CD4-positive, alpha-beta T cell (primary cell): ENCODE measurements around the gene SLC37A3. TPM values are rescaled to one million over a fixed set of nuclear protein-coding genes. Genes with fewer than 3 reads are reported as not detected.
A peak's percentile ranks its signal among the peaks of the same experiment; 100 is the strongest.
"Not testable (repeated sequence)": the region's sequence is repeated elsewhere in the genome, so short reads cannot be mapped to it uniquely, and the experiment has no call there.

Experiments
- ATAC-seq: fragments of 200-7000 bp; cut with Tn5 transposase; one replicate; pipeline ENCODE4 v1.10.0; 2022; ENCODE audit warnings: mild to moderate bottlenecking; ENCODE audit not compliant: poor library complexity
- CTCF ChIA-PET: fragments of 350-600 bp; sonication (Branson Sonifier 250); formaldehyde crosslinking; loops from one replicate; lab custom pipeline; 2021; ENCODE audit warnings: antibody characterized with exemption, inconsistent platforms; lab: Charles Lee
- POLR2A ChIA-PET: fragments of 350-600 bp; sonication (Branson Sonifier 250); formaldehyde crosslinking; loops from one replicate; lab custom pipeline; 2021; ENCODE audit warnings: antibody characterized with exemption, inconsistent platforms; lab: Charles Lee
- DNase-seq, 14 experiments: peaks; one replicate each; pipeline ENCODE4 v3.0.0-alpha.2; 2013 to 2020; ENCODE audit warnings: mixed read lengths in 2 of 14
- H3K27ac ChIP-seq, 2 donors: one replicate each; pipeline versions ENCODE4 v1.5.1 to v1.7.0; 2013; ENCODE audit warnings: low read length in 2 of 2, low read depth in 1 of 2, mild to moderate bottlenecking in 1 of 2
- H3K27me3 ChIP-seq, 2 experiments: 1 replicate in 1 of 2; 2 replicates in 1 of 2; pipeline versions ENCODE4 v1.6.1 to v1.7.0; 2013; ENCODE audit warnings: low read length in 2 of 2, control low read depth in 1 of 2, mild to moderate bottlenecking in 1 of 2, moderate library complexity in 1 of 2; ENCODE audit not compliant: insufficient read depth in 2 of 2, control insufficient read depth in 1 of 2
- H3K36me3 ChIP-seq: one replicate; pipeline ENCODE4 v1.6.1; 2013; ENCODE audit warnings: low read length, control low read depth; ENCODE audit not compliant: insufficient read depth
- H3K4me1 ChIP-seq: one replicate; pipeline ENCODE4 v1.6.1; 2013; ENCODE audit warnings: low read length, control low read depth; ENCODE audit not compliant: insufficient read depth
- H3K4me3 ChIP-seq: one replicate; pipeline ENCODE4 v1.5.1; 2013; ENCODE audit warnings: mild to moderate bottlenecking, low read length, moderate library complexity
- H3K9me3 ChIP-seq, 2 experiments: 1 replicate in 1 of 2; 2 replicates in 1 of 2; pipeline versions ENCODE4 v1.6.1 to v1.7.0; 2013; ENCODE audit warnings: low read length in 2 of 2, mild to moderate bottlenecking in 2 of 2, control low read depth in 1 of 2, moderate library complexity in 1 of 2; ENCODE audit not compliant: control insufficient read depth in 1 of 2, insufficient read depth in 1 of 2
- H3K27ac Mint-ChIP-seq: one replicate; pipeline ENCODE4 v1.8.0; 2020; ENCODE audit warnings: mixed read lengths
- H3K27me3 Mint-ChIP-seq: one replicate; pipeline ENCODE4 v1.8.0; 2021; ENCODE audit warnings: mixed read lengths
- H3K36me3 Mint-ChIP-seq: one replicate; pipeline ENCODE4 v1.8.0; 2021; ENCODE audit warnings: low read depth, mixed read lengths
- H3K4me1 Mint-ChIP-seq: one replicate; pipeline ENCODE4 v1.8.0; 2021; ENCODE audit warnings: low read depth, mixed read lengths
- H3K4me3 Mint-ChIP-seq: one replicate; pipeline ENCODE4 v1.8.0; 2020; ENCODE audit warnings: mild to moderate bottlenecking, mixed read lengths
- H3K9me3 Mint-ChIP-seq: one replicate; pipeline ENCODE4 v1.8.0; 2020; ENCODE audit warnings: mixed read lengths
- CTCF ChIP-seq: fragments of 200-600 bp; IDR thresholded peaks from one replicate; pipeline ENCODE4 v1.8.0; 2022; ENCODE audit warnings: antibody characterized with exemption, mild to moderate bottlenecking
- intact Hi-C, 2 experiments: fragments of 100-400 bp; cut with DNase I in 1 of 2; cut with micrococcal nuclease in 1 of 2; formaldehyde crosslinking; loops; one replicate each; pipeline versions ENCODE4 v1.15.1 to v1.9.0; 2023 to 2025; cut with DNase I, micrococcal nuclease
- total RNA-seq, 174 experiments: library from RNA in 2 of 174; stranded (reverse) in 2 of 174; gene quantifications; one replicate each; pipeline ENCODE4 v1.2.3 and lab custom pipeline; 2021 to 2026

The SLC37A3 gene
- total RNA-seq, 2 experiments from 2014 or later, result 23.5 to 25.6 TPM

- Histone ChIP-seq H3K36me3 (no peaks in the 10 kb centered on the region), H3K4me1 (no peaks in the 10 kb centered on the region), H3K27ac (no peak overlapping the region), H3K27me3 (no peaks in the 10 kb centered on the region), H3K9me3 (no peaks in the 10 kb centered on the region), H3K4me3 (no peak overlapping the region)
- Mint-ChIP-seq H3K27ac (no peak overlapping the region), H3K27me3 (no peaks in the 10 kb centered on the region), H3K4me1 (peaks cover 6% of the 10 kb centered on the region), H3K9me3 (no peaks in the 10 kb centered on the region), H3K36me3 (peaks cover 32% of the 10 kb centered on the region), H3K4me3 (no peak overlapping the region)
- intact Hi-C loops, result no loop called here
- TF ChIP-seq CTCF, result no peak
- POLR2A ChIA-PET, result no interaction called here
- no peak for DNase-seq
- CTCF ChIA-PET, result interaction anchor here (0.6 to 0.9 kb wide), 2 partner anchors 24 to 191 kb away, joined by 3 read pairs; no protein-coding TSS in a partner anchor
- no peak for ATAC-seq
Observed at GRCh38 chr7:140418653-140419052, 20.3 kb upstream of the SLC37A3 start.

GRCh38 chr7:140418156-140418472 is 19.8 kb upstream of the SLC37A3 start:
- not testable (repeated sequence) for H3K9me3 Mint-ChIP-seq

GRCh38 chr7:140417456-140418155 is 19.3 kb upstream of the SLC37A3 start:
- intact Hi-C loops, result no loop called here
- H3K36me3 ChIP-seq, result peaks cover 2% of the 10 kb centered on the region
- Mint-ChIP-seq H3K9me3 (no peaks in the 10 kb centered on the region), H3K27ac (no peak overlapping the region), H3K4me3 (no peak overlapping the region), H3K27me3 (no peaks in the 10 kb centered on the region), H3K4me1 (peaks cover 6% of the 10 kb centered on the region), H3K36me3 (peaks cover 39% of the 10 kb centered on the region)
- DNase-seq (no peak), ATAC-seq (peak; percentile 29)
- H3K27ac ChIP-seq, result no peak overlapping the region
- no peaks in the 10 kb centered on the region for H3K27me3 ChIP-seq
- H3K4me1 ChIP-seq, result no peaks in the 10 kb centered on the region
- POLR2A ChIA-PET, result no interaction called here
- no peaks in the 10 kb centered on the region for H3K9me3 ChIP-seq
- no peak overlapping the region for H3K4me3 ChIP-seq
- CTCF ChIA-PET, result no interaction called here
- no peak for TF ChIP-seq CTCF

More at GRCh38 chr7:140418156-140418472, 19.8 kb upstream of the SLC37A3 start:
- H3K4me1 Mint-ChIP-seq, intact Hi-C loops, H3K27me3 ChIP-seq, H3K4me3 ChIP-seq, H3K27ac ChIP-seq, H3K27ac Mint-ChIP-seq, H3K4me1 ChIP-seq, H3K9me3 ChIP-seq, H3K36me3 ChIP-seq, H3K4me3 Mint-ChIP-seq, POLR2A ChIA-PET, ATAC-seq, DNase-seq, H3K27me3 Mint-ChIP-seq: not testable (repeated sequence)
- CTCF ChIA-PET, result interaction anchor here (0.9 kb wide), 1 partner anchor 25 kb away, joined by 3 read pairs; no protein-coding TSS in a partner anchor
- peaks cover 34% of the 10 kb centered on the region for H3K36me3 Mint-ChIP-seq

- no peaks in the 10 kb centered on the region for H3K27me3 Mint-ChIP-seq
- no peaks in the 10 kb centered on the region for H3K9me3 Mint-ChIP-seq
- no peak for DNase-seq
- H3K36me3 Mint-ChIP-seq, result peaks cover 50% of the 10 kb centered on the region
- ChIA-PET CTCF (interaction anchor here (0.6 kb wide), 1 partner anchor 40 kb away, joined by 3 read pairs; no protein-coding TSS in a partner anchor), POLR2A (no interaction called here)
- no peak overlapping the region for H3K4me3 Mint-ChIP-seq
- intact Hi-C loops, result no loop called here
- ATAC-seq, result no peak
- Histone ChIP-seq H3K4me3 (no peak overlapping the region), H3K4me1 (no peaks in the 10 kb centered on the region), H3K9me3 (no peaks in the 10 kb centered on the region), H3K27ac (no peak overlapping the region), H3K27me3 (no peaks in the 10 kb centered on the region), H3K36me3 (peaks cover 5% of the 10 kb centered on the region)
- no peak for TF ChIP-seq CTCF
- H3K4me1 Mint-ChIP-seq, result peaks cover 6% of the 10 kb centered on the region
- H3K27ac Mint-ChIP-seq, result no peak overlapping the region
Observed at GRCh38 chr7:140416560-140416959, 18.2 kb upstream of the SLC37A3 start.

- H3K27me3 ChIP-seq, H3K36me3 ChIP-seq, CTCF ChIA-PET, intact Hi-C loops, H3K27ac Mint-ChIP-seq, H3K9me3 Mint-ChIP-seq, H3K27ac ChIP-seq, H3K4me1 Mint-ChIP-seq, H3K27me3 Mint-ChIP-seq, ATAC-seq, H3K9me3 ChIP-seq, H3K4me1 ChIP-seq, H3K4me3 Mint-ChIP-seq, H3K4me3 ChIP-seq, POLR2A ChIA-PET, DNase-seq: not testable (repeated sequence)
- peaks cover 56% of the 10 kb centered on the region for H3K36me3 Mint-ChIP-seq
Observed at GRCh38 chr7:140415816-140416215, 17.5 kb upstream of the SLC37A3 start.
